CD14-positive monocyte (primary cell): ENCODE results near the gene HLA-DRA. TPM values are rescaled to one million over a fixed set of nuclear protein-coding genes. Genes with fewer than 3 reads are reported as not detected.

ENCODE experiments used
- DNase-seq, 3 donors: peaks; one replicate each; pipeline ENCODE4 v3.0.0-alpha.2; 2011 to 2022
- H2AFZ ChIP-seq: 2 replicates; pipeline ENCODE4 v1.6.0; 2012; ENCODE audit warnings: mild to moderate bottlenecking, low read depth, low read length, inconsistent platforms; ENCODE audit not compliant: insufficient read depth, poor library complexity, severe bottlenecking
- H3K27ac ChIP-seq, 2 donors: 1 replicate in 1 of 2; 2 replicates in 1 of 2; pipeline ENCODE4 v1.5.1; 2012 to 2013; ENCODE audit warnings: low read length in 2 of 2, control low read depth in 1 of 2, inconsistent platforms in 1 of 2, low read depth in 1 of 2, mild to moderate bottlenecking in 1 of 2
- H3K27me3 ChIP-seq, 2 donors: one replicate each; pipeline versions ENCODE4 v1.6.0 to v1.6.1; 2011 to 2013; ENCODE audit warnings: low read length in 2 of 2; ENCODE audit not compliant: control insufficient read depth in 2 of 2, insufficient read depth in 2 of 2
- H3K36me3 ChIP-seq, 2 donors: replicated peaks in 1 of 2; 1 replicate in 1 of 2; 2 replicates in 1 of 2; pipeline versions ENCODE4 v1.5.1 to v1.6.1; 2012 to 2013; ENCODE audit warnings: low read length in 2 of 2, control low read depth in 1 of 2, inconsistent platforms in 1 of 2, mild to moderate bottlenecking in 1 of 2; ENCODE audit not compliant: insufficient read depth in 2 of 2, control insufficient read depth in 1 of 2
- H3K4me1 ChIP-seq, 2 donors: 1 replicate in 1 of 2; 2 replicates in 1 of 2; pipeline versions ENCODE4 v1.5.1 to v1.6.1; 2012 to 2013; ENCODE audit warnings: low read length in 2 of 2, control low read depth in 1 of 2, inconsistent platforms in 1 of 2, mild to moderate bottlenecking in 1 of 2, moderate library complexity in 1 of 2; ENCODE audit not compliant: insufficient read depth in 2 of 2, control insufficient read depth in 1 of 2
- H3K4me2 ChIP-seq: replicated peaks from 2 replicates; pipeline ENCODE3; 2012; ENCODE audit warnings: low read length, moderate library complexity, mild to moderate bottlenecking; ENCODE audit not compliant: poor library complexity, severe bottlenecking; ENCODE audit errors: extremely low read depth
- H3K4me3 ChIP-seq, 3 experiments: fragments of 200-600 bp in 1 of 3; sonication (generic) in 1 of 3; replicated peaks in 1 of 3; 1 replicate in 2 of 3; 2 replicates in 1 of 3; pipeline ENCODE4 v1.5.1; 2011 to 2013; ENCODE audit warnings: low read length in 3 of 3, mild to moderate bottlenecking in 3 of 3, control low read depth in 2 of 3, low read depth in 2 of 3, inconsistent platforms in 1 of 3, moderate library complexity in 1 of 3
- H3K79me2 ChIP-seq: 2 replicates; pipeline ENCODE4 v1.6.0; 2012; ENCODE audit warnings: mild to moderate bottlenecking, control low read depth, inconsistent platforms, low read length, moderate library complexity; ENCODE audit not compliant: insufficient read depth
- H3K9ac ChIP-seq: 2 replicates; pipeline ENCODE4 v1.6.0; 2017; ENCODE audit warnings: low read length, mild to moderate bottlenecking; ENCODE audit not compliant: insufficient read depth, poor library complexity, severe bottlenecking
- H3K9me3 ChIP-seq, 2 donors: replicated peaks in 1 of 2; 1 replicate in 1 of 2; 2 replicates in 1 of 2; pipeline versions ENCODE4 v1.5.1 to v1.6.1; 2012 to 2013; ENCODE audit warnings: low read length in 2 of 2, control low read depth in 1 of 2; ENCODE audit not compliant: control insufficient read depth in 1 of 2, insufficient read depth in 1 of 2
- H4K20me1 ChIP-seq: 2 replicates; pipeline ENCODE4 v1.6.0; 2012; ENCODE audit warnings: mild to moderate bottlenecking, low read length, control low read depth, moderate library complexity; ENCODE audit not compliant: insufficient read depth
- H3K27ac Mint-ChIP-seq, 7 donors: one replicate each; pipeline ENCODE4 v1.8.0; 2020; ENCODE audit warnings: mild to moderate bottlenecking in 7 of 7, mixed read lengths in 7 of 7, moderate library complexity in 6 of 7, inconsistent platforms in 2 of 7
- H3K27me3 Mint-ChIP-seq, 3 donors: one replicate each; pipeline ENCODE4 v1.8.0; 2021 to 2022; ENCODE audit warnings: low read depth in 3 of 3, mild to moderate bottlenecking in 3 of 3, mixed read lengths in 3 of 3, moderate library complexity in 3 of 3, inconsistent platforms in 1 of 3
- H3K36me3 Mint-ChIP-seq, 2 donors: one replicate each; pipeline ENCODE4 v1.8.0; 2020; ENCODE audit warnings: mixed read lengths in 2 of 2, inconsistent platforms in 1 of 2, mild to moderate bottlenecking in 1 of 2
- H3K4me1 Mint-ChIP-seq: one replicate; pipeline ENCODE4 v1.8.0; 2020; ENCODE audit warnings: mild to moderate bottlenecking, mixed read lengths
- H3K4me3 Mint-ChIP-seq, 2 donors: one replicate each; pipeline ENCODE4 v1.8.0; 2020; ENCODE audit warnings: mild to moderate bottlenecking in 2 of 2, mixed read lengths in 2 of 2, moderate library complexity in 1 of 2
- H3K9me3 Mint-ChIP-seq, 7 donors: one replicate each; pipeline ENCODE4 v1.8.0; 2020 to 2022; ENCODE audit warnings: mixed read lengths in 7 of 7, mild to moderate bottlenecking in 6 of 7, moderate library complexity in 6 of 7, inconsistent platforms in 2 of 7
- WGBS: methylation state at CpG from one replicate; pipeline ENCODE4 v1.1.5; 2013; ENCODE audit warnings: missing lambda C conversion rate; ENCODE audit not compliant: insufficient coverage; 5-methylcytosine and 5-hydroxymethylcytosine counted together
- intact Hi-C, 2 donors: fragments of 100-400 bp; cut with micrococcal nuclease; formaldehyde crosslinking; loops; one replicate each; pipeline versions ENCODE4 v1.15.0 to v1.15.1; 2023
- polyA plus RNA-seq, 3 donors: library from polyadenylated mRNA; depleted of rRNA in 1 of 3; unstranded in 2 of 3; stranded (reverse) in 1 of 3; fragments of 300-500 nt in 2 of 3; fragments of >200 nt in 1 of 3; fragmentation: Illumina TruSeq in 2 of 3; gene quantifications; 1 replicate in 2 of 3; 2 replicates in 1 of 3; pipeline ENCODE4 v1.2.3, GENCODE V29; 2012 to 2021
- TF ChIP-seq, protein P1 (sequence below): fragments of 200-600 bp; IDR thresholded peaks from one replicate; pipeline ENCODE4 v1.8.0; 2022; ENCODE audit warnings: antibody characterized with exemption, mild to moderate bottlenecking

Gene HLA-DRA
- polyA plus RNA-seq, 3 donors, result 4,194 to 5,181 (median 4,943) TPM

DNA sequence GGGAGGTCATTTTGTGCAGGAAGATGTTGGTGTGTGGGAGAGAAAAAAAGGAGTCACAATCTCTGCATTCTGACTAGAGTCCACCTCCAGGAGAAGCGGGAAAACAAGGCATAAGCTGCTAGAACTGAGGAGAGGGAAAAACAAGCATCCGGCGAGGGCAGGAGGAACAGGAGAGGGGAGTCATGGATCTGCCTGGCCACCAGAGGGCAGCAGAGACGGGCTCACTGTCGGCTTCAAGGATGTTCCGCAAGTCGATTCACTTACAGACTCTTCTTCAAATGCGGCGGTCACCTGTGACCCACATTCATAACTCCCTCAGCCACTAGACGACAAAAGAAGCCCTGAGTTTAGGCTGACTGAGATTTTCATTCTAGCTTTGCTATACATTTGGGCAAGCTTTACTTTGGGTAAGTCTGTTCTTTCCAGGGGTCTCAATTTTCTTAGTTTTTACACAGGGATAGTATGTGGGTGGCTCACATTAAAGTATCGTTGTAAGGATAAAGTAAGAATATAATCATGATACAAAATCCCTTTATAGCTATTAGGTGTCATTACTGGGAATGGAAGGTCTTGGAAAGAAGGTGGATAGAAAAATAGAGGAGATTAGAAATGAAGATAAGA lies 26.1 kb upstream of the HLA-DRA start:
- Histone ChIP-seq H2AFZ (no peak overlapping the region), H3K79me2 (no peaks in the 10 kb centered on the region), H3K4me1 (peaks cover 4 to 6% of the 10 kb centered on the region in 2 donors), H3K27ac (no peak overlapping the region), H3K4me3 (no peak overlapping the region), H4K20me1 (no peaks in the 10 kb centered on the region), H3K4me2 (no peak overlapping the region), H3K36me3 (no peaks in the 10 kb centered on the region), H3K9ac (no peak overlapping the region), H3K9me3 (no peaks in the 10 kb centered on the region), H3K27me3 (peaks cover 0 to 10% of the 10 kb centered on the region in 2 donors)
- no peaks in the 10 kb centered on the region for H3K36me3 Mint-ChIP-seq
- DNase-seq, result peak; percentile 71 to 83 (median 77)
- peaks cover 11 to 23% (median 14%) of the 10 kb centered on the region in 3 donors for H3K27me3 Mint-ChIP-seq
- TF ChIP-seq, protein P1, sequence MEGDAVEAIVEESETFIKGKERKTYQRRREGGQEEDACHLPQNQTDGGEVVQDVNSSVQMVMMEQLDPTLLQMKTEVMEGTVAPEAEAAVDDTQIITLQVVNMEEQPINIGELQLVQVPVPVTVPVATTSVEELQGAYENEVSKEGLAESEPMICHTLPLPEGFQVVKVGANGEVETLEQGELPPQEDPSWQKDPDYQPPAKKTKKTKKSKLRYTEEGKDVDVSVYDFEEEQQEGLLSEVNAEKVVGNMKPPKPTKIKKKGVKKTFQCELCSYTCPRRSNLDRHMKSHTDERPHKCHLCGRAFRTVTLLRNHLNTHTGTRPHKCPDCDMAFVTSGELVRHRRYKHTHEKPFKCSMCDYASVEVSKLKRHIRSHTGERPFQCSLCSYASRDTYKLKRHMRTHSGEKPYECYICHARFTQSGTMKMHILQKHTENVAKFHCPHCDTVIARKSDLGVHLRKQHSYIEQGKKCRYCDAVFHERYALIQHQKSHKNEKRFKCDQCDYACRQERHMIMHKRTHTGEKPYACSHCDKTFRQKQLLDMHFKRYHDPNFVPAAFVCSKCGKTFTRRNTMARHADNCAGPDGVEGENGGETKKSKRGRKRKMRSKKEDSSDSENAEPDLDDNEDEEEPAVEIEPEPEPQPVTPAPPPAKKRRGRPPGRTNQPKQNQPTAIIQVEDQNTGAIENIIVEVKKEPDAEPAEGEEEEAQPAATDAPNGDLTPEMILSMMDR, result peak; percentile 93
- intact Hi-C loops, result loop anchor here (2.0 to 10.0 kb wide), 6 partner anchors 169 to 454 kb away; no protein-coding TSS in a partner anchor
- peak overlapping the region in 1 of 2 donors; percentile 52 for H3K4me3 Mint-ChIP-seq
- H3K27ac Mint-ChIP-seq, result no peak overlapping the region
- H3K9me3 Mint-ChIP-seq, result peaks cover 0 to 2% (median 0%) of the 10 kb centered on the region in 7 donors
- 3% methylated on average over 8 of the region's 11 CpGs for WGBS
- peaks cover 11% of the 10 kb centered on the region for H3K4me1 Mint-ChIP-seq

DNA sequence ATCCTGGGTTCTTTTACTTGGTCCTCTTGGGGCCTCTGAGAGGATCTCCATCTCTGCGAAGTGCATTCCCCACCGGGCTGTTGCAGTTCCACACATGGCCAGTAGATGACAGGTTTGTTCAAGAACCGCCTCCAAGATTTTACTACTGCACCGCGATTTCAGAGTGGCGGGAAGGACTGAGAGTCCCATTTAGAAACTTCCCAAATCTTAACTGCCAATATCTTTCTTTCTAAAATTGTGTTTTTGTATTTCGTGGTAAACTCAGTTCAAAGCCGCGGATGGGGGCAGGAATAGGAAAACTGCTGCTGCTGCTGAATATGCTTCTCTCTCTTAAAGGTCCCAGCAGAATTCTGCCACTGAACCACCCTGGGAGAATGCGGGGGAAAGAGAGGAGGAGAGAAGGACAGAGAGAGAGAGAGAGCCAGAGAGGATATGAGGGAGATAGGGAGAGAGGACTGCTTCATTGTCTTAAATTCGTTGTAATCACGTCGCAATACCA lies 24.1 kb upstream of the HLA-DRA start:
- H3K27ac ChIP-seq, result no peak overlapping the region
- H3K27me3 ChIP-seq, result peaks cover 10% of the 10 kb centered on the region in 2 donors
- peaks cover 11% of the 10 kb centered on the region for H3K4me1 Mint-ChIP-seq
- H3K4me1 ChIP-seq, result peaks cover 4 to 6% of the 10 kb centered on the region in 2 donors
- H3K79me2 ChIP-seq, result no peaks in the 10 kb centered on the region
- H3K4me2 ChIP-seq, result peak overlapping the region; percentile 29
- H2AFZ ChIP-seq, result peak overlapping the region; percentile 32
- no peaks in the 10 kb centered on the region for H3K36me3 ChIP-seq
- TF ChIP-seq, protein P1, result peak; percentile 99
- H3K9ac ChIP-seq, result no peak overlapping the region
- no peak overlapping the region for H3K4me3 ChIP-seq
- no peaks in the 10 kb centered on the region for H3K36me3 Mint-ChIP-seq
- no peak overlapping the region for H3K27ac Mint-ChIP-seq
- peak; percentile 63 to 75 (median 73) for DNase-seq
- no peaks in the 10 kb centered on the region for H3K9me3 ChIP-seq
- H4K20me1 ChIP-seq, result no peaks in the 10 kb centered on the region
- peak overlapping the region in 1 of 2 donors; percentile 80 for H3K4me3 Mint-ChIP-seq
- peaks cover 0 to 2% (median 0%) of the 10 kb centered on the region in 7 donors for H3K9me3 Mint-ChIP-seq
- 0% methylated on average over 2 of the region's 13 CpGs for WGBS
- intact Hi-C loops, result loop anchor here in 1 of 2 donors (2.0 to 10.0 kb wide), 3 partner anchors 171 to 381 kb away; no protein-coding TSS in a partner anchor
- peaks cover 13 to 26% (median 20%) of the 10 kb centered on the region in 3 donors for H3K27me3 Mint-ChIP-seq
